Thyroid gland (tissue), 4 donors: ENCODE data around the gene C9orf50. TPM values are rescaled to one million over a fixed set of nuclear protein-coding genes. Genes with fewer than 3 reads are reported as not detected.

Source experiments
- DNase-seq, 2 donors: peaks; one replicate each; pipeline ENCODE4 v3.0.0-alpha.2; 2019
- H3K27ac ChIP-seq, 3 donors: fragments of 200-600 bp; sonication (generic); 1 replicate in 2 of 3; 2 replicates in 1 of 3; pipeline ENCODE4 v1.5.1; 2016 to 2019; ENCODE audit warnings: mild to moderate bottlenecking in 1 of 3, moderate library complexity in 1 of 3
- H3K27me3 ChIP-seq: fragments of 200-600 bp; sonication (generic); one replicate; pipeline ENCODE4 v1.5.1; 2019
- H3K36me3 ChIP-seq, 2 donors: fragments of 200-600 bp; sonication (generic); one replicate each; pipeline ENCODE4 v1.5.1; 2016 to 2019
- H3K4me1 ChIP-seq, 2 donors: fragments of 200-600 bp; sonication (generic); one replicate each; pipeline ENCODE4 v1.5.1; 2017 to 2019
- H3K4me3 ChIP-seq, 3 donors: fragments of 200-600 bp; sonication (generic); replicated peaks in 1 of 3; 1 replicate in 2 of 3; 2 replicates in 1 of 3; pipeline ENCODE4 v1.5.1; 2016; ENCODE audit warnings: mild to moderate bottlenecking in 1 of 3
- H3K9me3 ChIP-seq: fragments of 200-600 bp; sonication (generic); one replicate; pipeline ENCODE4 v1.5.1; 2017
- CTCF ChIP-seq, 6 experiments: fragments of 200-600 bp in 3 of 6; fragments of 450-650 bp in 3 of 6; sonication (generic) in 3 of 6; IDR thresholded peaks; one replicate each; pipeline ENCODE4 v1.5.1; 2016 to 2019; ENCODE audit warnings: antibody characterized with exemption in 6 of 6, mild to moderate bottlenecking in 2 of 6, inconsistent platforms in 1 of 6, moderate library complexity in 1 of 6
- POLR2A ChIP-seq, 2 donors: fragments of 450-650 bp; IDR thresholded peaks; one replicate each; pipeline ENCODE4 v1.6.1; 2017; ENCODE audit warnings: antibody characterized with exemption in 2 of 2, mild to moderate bottlenecking in 2 of 2, moderate library complexity in 1 of 2
- WGBS, 2 donors: methylation state at CpG; one replicate each; pipeline ENCODE4 v1.1.5; 2017; 5-methylcytosine and 5-hydroxymethylcytosine counted together
- intact Hi-C: fragments of 100-400 bp; cut with DNase I; formaldehyde crosslinking; loops from one replicate; pipeline ENCODE4 v1.15.1; 2023
- total RNA-seq, 4 donors: library from RNA; depleted of rRNA; stranded (reverse); fragments of >200 nt; gene quantifications; one replicate each; pipeline ENCODE4 v1.2.3, GENCODE V29; 2016

C9orf50 gene
- total RNA-seq, 4 donors from 2014 or later, result not detected

- Histone ChIP-seq H3K4me3 (no peak overlapping the region), H3K4me1 (peaks cover 17 to 19% of the 10 kb centered on the region in 2 donors), H3K36me3 (no peaks in the 10 kb centered on the region), H3K9me3 (no peaks in the 10 kb centered on the region), H3K27ac (no peak overlapping the region), H3K27me3 (no peaks in the 10 kb centered on the region)
- TF ChIP-seq POLR2A (IDR thresholded peaks at IDR 0.05), result no peak
- TF ChIP-seq CTCF (IDR thresholded peaks at IDR 0.05), result no peak
- intact Hi-C loops, result loop anchor here (10.0 kb wide), 1 partner anchor 90 kb away; no protein-coding TSS in a partner anchor
- WGBS, 2 donors, result 59 to 66% methylated on average over 11 of the region's 11 CpGs
- DNase-seq, result no peak
Measured at GRCh38 chr9:129644365-129644764, 23.5 kb upstream of the C9orf50 start.

GRCh38 chr9:129643706-129644105 is 22.8 kb upstream of the C9orf50 start:
- Histone ChIP-seq H3K4me3 (no peak overlapping the region), H3K9me3 (no peaks in the 10 kb centered on the region), H3K27ac (no peak overlapping the region), H3K36me3 (peaks cover 4 to 6% of the 10 kb centered on the region in 2 donors), H3K27me3 (no peaks in the 10 kb centered on the region), H3K4me1 (peaks cover 17 to 19% of the 10 kb centered on the region in 2 donors)
- WGBS, 2 donors, result 92% methylated on average over 10 of the region's 10 CpGs
- DNase-seq, result no peak
- intact Hi-C loops, result loop anchor here (10.0 kb wide), 1 partner anchor 91 kb away; no protein-coding TSS in a partner anchor
- no peak for TF ChIP-seq CTCF (IDR thresholded peaks at IDR 0.05)
- TF ChIP-seq POLR2A (IDR thresholded peaks at IDR 0.05), result no peak

GRCh38 chr9:129641750-129642585 is 21.1 kb upstream of the C9orf50 start, which contains the start of gene ASB6:
Gene ASB6 (minus strand): TSS chr9:129642151. CDS start chr9:129641999, 152 bp downstream.
- H3K4me1 ChIP-seq, result peaks cover 17 to 19% of the 10 kb centered on the region in 2 donors
- H3K9me3 ChIP-seq, result no peaks in the 10 kb centered on the region
- peak within 1 kb of the TSS; percentile 77 to 79 (median 78) for H3K4me3 ChIP-seq
- peaks cover 21 to 23% of the 10 kb centered on the region in 2 donors for H3K36me3 ChIP-seq
- H3K27ac ChIP-seq, result peak within 1 kb of the TSS; percentile 44 to 80 (median 65)
- intact Hi-C loops, result loop anchor here (10.0 kb wide), 1 partner anchor 93 kb away; no protein-coding TSS in a partner anchor
- peak in 1 of 2 donors; percentile 70 for TF ChIP-seq POLR2A (IDR thresholded peaks at IDR 0.05)
- TF ChIP-seq CTCF (IDR thresholded peaks at IDR 0.05), result peak; percentile 94 to 100 (median 100)
- WGBS, 2 donors, result 2 to 3% methylated on average over 4 to 24 of the region's 93 CpGs
- no peaks in the 10 kb centered on the region for H3K27me3 ChIP-seq
- peak; percentile 98 to 99 for DNase-seq

- DNase-seq, result no peak
- no peaks in the 10 kb centered on the region for H3K27me3 ChIP-seq
- peak overlapping the region; percentile 77 to 79 (median 78) for H3K4me3 ChIP-seq
- peaks cover 26 to 31% of the 10 kb centered on the region in 2 donors for H3K36me3 ChIP-seq
- H3K27ac ChIP-seq, result peak overlapping the region in 2 of 3 donors; percentile 44 to 80
- H3K9me3 ChIP-seq, result no peaks in the 10 kb centered on the region
- WGBS, 2 donors, result 2 to 16% methylated on average over 30 to 31 of the region's 44 CpGs
- intact Hi-C loops, result loop anchor here (10.0 kb wide), 1 partner anchor 94 kb away; no protein-coding TSS in a partner anchor
- H3K4me1 ChIP-seq, result peaks cover 17 to 19% of the 10 kb centered on the region in 2 donors
- TF ChIP-seq CTCF (IDR thresholded peaks at IDR 0.05), result no peak
- no peak for TF ChIP-seq POLR2A (IDR thresholded peaks at IDR 0.05)
Measured at GRCh38 chr9:129640871-129641749, 20.2 kb upstream of the C9orf50 start.
